ENCODE data around the gene UBE2E2. TPM values are rescaled to one million over a fixed set of nuclear protein-coding genes. Genes with fewer than 3 reads are reported as not detected.

The UBE2E2 gene
- total RNA-seq, 2 experiments from 2014 or later, result 41.1 to 48.8 TPM

GRCh38 chr3:23157331-23157730 lies 45.8 kb upstream of the UBE2E2 start:
- peaks cover 6% of the 10 kb centered on the region for H3K4me1 ChIP-seq (ENCODE audit: insufficient read depth, low read length, poor library complexity, severe bottlenecking)
- no peak overlapping the region for H3K4me2 ChIP-seq (ENCODE audit: low read length)
- peaks cover 6% of the 10 kb centered on the region for H3K9me3 ChIP-seq (ENCODE audit: low read length)
- no peak overlapping the region for H3K27ac ChIP-seq (ENCODE audit: low read depth, low read length, poor library complexity, severe bottlenecking)
- no peak overlapping the region for H3K4me3 ChIP-seq (ENCODE audit: low read depth, low read length, poor library complexity, severe bottlenecking)
- H3K36me3 ChIP-seq (ENCODE audit: insufficient read depth, low read length), result no peaks in the 10 kb centered on the region
- CTCF ChIA-PET (ENCODE audit: unreplicated experiment), result no interaction called here
- TF ChIP-seq EZH2phosphoT487 (IDR thresholded peaks at IDR 0.05; ENCODE audit: borderline replicate concordance, low read depth, low read length), result no peak
- TF ChIP-seq CTCF (conservative IDR thresholded peaks at IDR 0.05; ENCODE audit: low read length), result no peak
- peaks cover 6% of the 10 kb centered on the region; the same call in 1 of the 2 replicates for H3K9me2 ChIP-seq (ENCODE audit: insufficient read depth, low read length)
- H2AFZ ChIP-seq (ENCODE audit: low read length), result no peak overlapping the region
- BruUV-seq (replicated peaks), result no TSS peak
- no peaks in the 10 kb centered on the region for H4K20me1 ChIP-seq (ENCODE audit: insufficient read depth, low read length)
- H3K79me2 ChIP-seq (ENCODE audit: insufficient read depth, low read depth, low read length), result no peaks in the 10 kb centered on the region
- intact Hi-C loops (cut with micrococcal nuclease; ENCODE audit: unreplicated experiment), result no loop called here
- no peak for DNase-seq (ENCODE audit: low spot score)
- POLR2A ChIA-PET, result interaction anchor here (0.7 to 3.0 kb wide), 4 partner anchors 9 to 726 kb away, joined by 3 to 11 read pairs (median 8); no protein-coding TSS in a partner anchor

GRCh38 chr3:23159929-23160328 lies 43.2 kb upstream of the UBE2E2 start:
- no peak for DNase-seq (ENCODE audit: low spot score)
- H4K20me1 ChIP-seq (ENCODE audit: insufficient read depth, low read length), result no peaks in the 10 kb centered on the region
- intact Hi-C loops (cut with micrococcal nuclease; ENCODE audit: unreplicated experiment), result no loop called here
- POLR2A ChIA-PET, result interaction anchor here (0.6 to 1.0 kb wide), 3 partner anchors 35 to 791 kb away, joined by 3 to 4 read pairs (median 3); no protein-coding TSS in a partner anchor
- BruUV-seq (replicated peaks), result no TSS peak
- CTCF ChIA-PET (ENCODE audit: unreplicated experiment), result no interaction called here
- peaks cover 4% of the 10 kb centered on the region for H3K9me3 ChIP-seq (ENCODE audit: low read length)
- peaks cover 17% of the 10 kb centered on the region for H3K4me1 ChIP-seq (ENCODE audit: insufficient read depth, low read length, poor library complexity, severe bottlenecking)
- no peak overlapping the region for H2AFZ ChIP-seq (ENCODE audit: low read length)
- TF ChIP-seq CTCF (conservative IDR thresholded peaks at IDR 0.05; ENCODE audit: low read length) (no peak), EZH2phosphoT487 (IDR thresholded peaks at IDR 0.05; ENCODE audit: borderline replicate concordance, low read depth, low read length) (no peak)
- no peaks in the 10 kb centered on the region for H3K79me2 ChIP-seq (ENCODE audit: insufficient read depth, low read depth, low read length)
- H3K4me3 ChIP-seq (ENCODE audit: low read depth, low read length, poor library complexity, severe bottlenecking), result no peak overlapping the region
- H3K36me3 ChIP-seq (ENCODE audit: insufficient read depth, low read length), result no peaks in the 10 kb centered on the region
- H3K4me2 ChIP-seq (ENCODE audit: low read length), result no peak overlapping the region
- H3K27ac ChIP-seq (ENCODE audit: low read depth, low read length, poor library complexity, severe bottlenecking), result no peak overlapping the region
- H3K9me2 ChIP-seq (ENCODE audit: insufficient read depth, low read length), result peaks cover 6% of the 10 kb centered on the region; the same call in 1 of the 2 replicates

GRCh38 chr3:23161308-23161707 lies 41.8 kb upstream of the UBE2E2 start:
- Histone ChIP-seq H2AFZ (ENCODE audit: low read length) (no peak overlapping the region), H4K20me1 (ENCODE audit: insufficient read depth, low read length) (no peaks in the 10 kb centered on the region), H3K9me2 (ENCODE audit: insufficient read depth, low read length) (peaks cover 6% of the 10 kb centered on the region; the same call in 1 of the 2 replicates), H3K79me2 (ENCODE audit: insufficient read depth, low read depth, low read length) (no peaks in the 10 kb centered on the region), H3K27ac (ENCODE audit: low read depth, low read length, poor library complexity, severe bottlenecking) (no peak overlapping the region), H3K4me3 (ENCODE audit: low read depth, low read length, poor library complexity, severe bottlenecking) (no peak overlapping the region), H3K4me1 (ENCODE audit: insufficient read depth, low read length, poor library complexity, severe bottlenecking) (peaks cover 17% of the 10 kb centered on the region), H3K9me3 (ENCODE audit: low read length) (no peaks in the 10 kb centered on the region), H3K36me3 (ENCODE audit: insufficient read depth, low read length) (no peaks in the 10 kb centered on the region), H3K4me2 (ENCODE audit: low read length) (no peak overlapping the region)
- POLR2A ChIA-PET, result interaction anchor here (1.9 kb wide), 1 partner anchor 12 kb away, joined by 6 read pairs; no protein-coding TSS in a partner anchor
- no TSS peak for BruUV-seq (replicated peaks)
- TF ChIP-seq EZH2phosphoT487 (IDR thresholded peaks at IDR 0.05; ENCODE audit: borderline replicate concordance, low read depth, low read length) (no peak), CTCF (conservative IDR thresholded peaks at IDR 0.05; ENCODE audit: low read length) (no peak)
- no peak for DNase-seq (ENCODE audit: low spot score)
- CTCF ChIA-PET (ENCODE audit: unreplicated experiment), result no interaction called here
- intact Hi-C loops (cut with micrococcal nuclease; ENCODE audit: unreplicated experiment), result no loop called here

Data from OCI-LY7 (cell line).